Cortex of kidney (tissue), 1 donor: ENCODE results near the gene MSANTD2.

Experiments used
- DNase-seq: peaks from one replicate; lab custom pipeline; 2025; lab: John Stamatoyannopoulos, UW

The MSANTD2 gene

GRCh38 chr11:124732230-124732629 is 68.0 kb downstream of the MSANTD2 start:
- DNase-seq: no peak

- DNase-seq: no peak
Measured at GRCh38 chr11:124729571-124729970, 70.6 kb downstream of the MSANTD2 start.

GRCh38 chr11:124728134-124728533 is 72.1 kb downstream of the MSANTD2 start:
- no peak for DNase-seq

- no peak for DNase-seq
Measured at GRCh38 chr11:124727474-124727873, 72.7 kb downstream of the MSANTD2 start.

GRCh38 chr11:124725719-124726105 is 74.5 kb downstream of the MSANTD2 start:
- DNase-seq: no peak

- no peak for DNase-seq
Measured at GRCh38 chr11:124724979-124725718, 75.1 kb downstream of the MSANTD2 start.

- no peak for DNase-seq
Measured at GRCh38 chr11:124722176-124722575, 78.0 kb downstream of the MSANTD2 start.

GRCh38 chr11:124719534-124719933 is 80.7 kb downstream of the MSANTD2 start:
- no peak for DNase-seq

GRCh38 chr11:124718801-124719200 is 81.4 kb downstream of the MSANTD2 start:
- DNase-seq: no peak

- DNase-seq: no peak
Measured at GRCh38 chr11:124717786-124718651, 82.2 kb downstream of the MSANTD2 start.

- no peak for DNase-seq
Measured at GRCh38 chr11:124717421-124717785, 82.8 kb downstream of the MSANTD2 start.

- DNase-seq: no peak
Measured at GRCh38 chr11:124716591-124716990, 83.6 kb downstream of the MSANTD2 start.
